Gastroesophageal sphincter (tissue), 3 donors: Measurements from ENCODE around the gene UNC93A.

Source experiments
- POLR2A ChIP-seq, 2 donors: fragments of 450-650 bp; IDR thresholded peaks; one replicate each; pipeline ENCODE4 v1.6.1; 2017; ENCODE audit warnings: antibody characterized with exemption in 2 of 2, mild to moderate bottlenecking in 2 of 2, moderate library complexity in 1 of 2
- POLR2AphosphoS5 ChIP-seq: sonication (generic); formaldehyde crosslinking; IDR thresholded peaks from one replicate; pipeline ENCODE4 v1.6.1; 2017; ENCODE audit warnings: antibody characterized with exemption
- TF ChIP-seq, protein P1 (sequence below), 4 experiments: fragments of 200-600 bp in 2 of 4; fragments of 450-650 bp in 2 of 4; sonication (generic) in 1 of 4; IDR thresholded peaks; one replicate each; pipeline ENCODE4 v1.5.1; 2017 to 2019; ENCODE audit warnings: antibody characterized with exemption in 4 of 4, mild to moderate bottlenecking in 2 of 4, moderate library complexity in 2 of 4

- TF ChIP-seq, protein P1, sequence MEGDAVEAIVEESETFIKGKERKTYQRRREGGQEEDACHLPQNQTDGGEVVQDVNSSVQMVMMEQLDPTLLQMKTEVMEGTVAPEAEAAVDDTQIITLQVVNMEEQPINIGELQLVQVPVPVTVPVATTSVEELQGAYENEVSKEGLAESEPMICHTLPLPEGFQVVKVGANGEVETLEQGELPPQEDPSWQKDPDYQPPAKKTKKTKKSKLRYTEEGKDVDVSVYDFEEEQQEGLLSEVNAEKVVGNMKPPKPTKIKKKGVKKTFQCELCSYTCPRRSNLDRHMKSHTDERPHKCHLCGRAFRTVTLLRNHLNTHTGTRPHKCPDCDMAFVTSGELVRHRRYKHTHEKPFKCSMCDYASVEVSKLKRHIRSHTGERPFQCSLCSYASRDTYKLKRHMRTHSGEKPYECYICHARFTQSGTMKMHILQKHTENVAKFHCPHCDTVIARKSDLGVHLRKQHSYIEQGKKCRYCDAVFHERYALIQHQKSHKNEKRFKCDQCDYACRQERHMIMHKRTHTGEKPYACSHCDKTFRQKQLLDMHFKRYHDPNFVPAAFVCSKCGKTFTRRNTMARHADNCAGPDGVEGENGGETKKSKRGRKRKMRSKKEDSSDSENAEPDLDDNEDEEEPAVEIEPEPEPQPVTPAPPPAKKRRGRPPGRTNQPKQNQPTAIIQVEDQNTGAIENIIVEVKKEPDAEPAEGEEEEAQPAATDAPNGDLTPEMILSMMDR (IDR thresholded peaks at IDR 0.05): no peak
- TF ChIP-seq POLR2A (IDR thresholded peaks at IDR 0.05): no peak
- no peak for TF ChIP-seq POLR2AphosphoS5
Observed at GRCh38 chr6:167299641-167300308, 8.7 kb downstream of the UNC93A start.
